Iris pigment epithelial cell (primary cell): ENCODE data around the gene SERPINB7.

Experiments
- DNase-seq: peaks from one replicate; pipeline ENCODE4 v3.0.0-alpha.2; 2011; ENCODE audit warnings: low read depth

SERPINB7 gene

DNA sequence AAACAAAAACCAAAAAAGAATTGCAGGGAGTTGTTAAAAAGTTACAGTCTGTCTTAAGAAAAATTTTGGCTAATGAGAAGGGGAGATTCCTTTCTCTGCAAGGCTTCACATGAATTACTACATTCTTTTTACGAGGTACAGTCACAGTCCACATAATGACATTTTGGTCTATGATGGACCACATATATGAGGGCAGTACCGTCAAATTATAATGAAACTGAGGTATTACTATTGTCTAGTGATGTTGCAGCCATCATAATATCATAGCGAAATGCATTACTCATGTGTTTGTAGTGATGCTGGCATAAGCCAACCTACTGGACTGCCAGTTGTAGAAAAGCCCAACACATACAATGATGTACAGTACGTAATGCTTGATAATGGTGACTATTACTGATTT is 12.5 kb downstream of the SERPINB7 start:
- DNase-seq, result no peak

- DNase-seq, result peak; percentile 90
These were observed 13.4 kb downstream of the SERPINB7 start for GRCh38 chr18:63788447-63789096.

DNA sequence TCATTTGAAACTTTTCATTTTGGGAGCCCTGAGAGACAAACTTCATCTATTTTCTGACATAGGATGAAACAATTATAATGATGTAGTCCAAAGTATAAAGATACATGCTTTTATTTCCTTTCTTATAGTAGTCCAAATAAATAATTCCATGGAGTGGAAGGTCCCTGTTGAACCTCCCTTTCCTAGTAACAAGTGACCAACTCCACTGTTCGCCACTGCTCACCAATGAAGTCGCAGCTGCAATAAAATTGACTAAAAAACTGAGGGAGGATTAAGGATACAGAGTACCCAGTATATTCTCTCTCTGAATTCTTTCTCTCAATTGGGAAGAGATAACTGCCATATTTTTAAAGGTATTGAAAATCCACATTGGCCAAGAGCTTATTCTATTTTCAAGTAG is 14.1 kb downstream of the SERPINB7 start:
- DNase-seq, result no peak

GRCh38 chr18:63795606-63796005 is 20.4 kb downstream of the SERPINB7 start:
- DNase-seq, result no peak

DNA sequence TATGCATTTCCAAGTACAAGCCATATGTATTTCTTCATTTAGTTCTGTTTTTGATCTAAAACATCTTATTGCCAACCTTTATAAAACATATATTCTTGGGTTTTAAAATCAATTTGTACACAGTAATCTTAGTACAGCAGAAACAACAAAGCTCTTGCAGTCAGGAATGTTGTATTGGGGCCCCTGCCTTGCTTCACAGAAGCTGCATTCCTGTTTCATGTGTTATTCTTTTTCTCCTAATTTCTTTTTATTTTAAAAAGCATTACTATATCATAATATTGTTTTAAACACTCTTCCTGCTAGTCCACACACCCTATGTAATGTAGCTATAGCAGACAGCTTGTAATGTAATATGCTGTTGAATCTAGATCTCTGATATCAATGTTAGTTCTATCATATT is 24.0 kb downstream of the SERPINB7 start:
- peak; percentile 9 for DNase-seq

DNA sequence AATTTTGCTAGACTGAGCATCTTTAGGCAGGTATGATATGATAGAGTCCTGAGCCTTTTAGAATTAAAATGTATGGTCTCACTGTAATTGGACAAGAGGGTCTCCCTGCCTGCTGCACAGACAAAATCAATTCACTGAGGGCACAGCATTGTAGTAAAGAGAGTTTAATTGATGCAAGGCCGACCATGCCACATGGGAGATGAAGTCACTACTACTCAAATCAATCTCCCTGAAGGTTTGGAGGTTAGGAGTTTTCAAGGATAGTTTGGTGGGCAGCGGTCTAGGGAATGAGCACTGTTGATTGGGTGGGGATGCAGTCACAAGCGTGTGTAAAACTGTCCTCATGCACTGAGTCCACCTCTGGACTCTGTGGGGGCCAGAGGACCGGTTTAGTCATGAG is 26.1 kb downstream of the SERPINB7 start:
- no peak for DNase-seq

DNA sequence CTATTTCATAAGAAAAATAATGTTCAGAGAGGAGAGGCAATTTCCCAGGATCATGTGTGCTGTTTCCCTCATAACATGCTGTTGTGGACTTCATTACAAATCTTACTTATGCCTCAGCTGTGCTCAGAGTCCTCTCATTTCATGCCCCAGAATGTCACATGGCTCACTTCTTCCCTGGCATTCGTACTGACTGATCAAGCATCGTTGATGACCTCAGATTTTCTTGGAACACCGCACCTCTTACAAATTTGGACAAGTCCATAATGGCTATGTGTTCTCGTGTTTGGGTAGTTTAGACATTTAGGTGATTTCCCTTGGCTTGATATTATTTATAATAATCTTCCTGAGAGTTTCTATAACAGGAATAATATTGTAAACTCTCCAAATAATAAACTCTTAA is 32.9 kb downstream of the SERPINB7 start:
- DNase-seq, result no peak

GRCh38 chr18:63817441-63818051 is 42.3 kb downstream of the SERPINB7 start:
- DNase-seq, result peak; percentile 43

GRCh38 chr18:63818212-63818611 is 43.0 kb downstream of the SERPINB7 start:
- DNase-seq, result no peak

DNA sequence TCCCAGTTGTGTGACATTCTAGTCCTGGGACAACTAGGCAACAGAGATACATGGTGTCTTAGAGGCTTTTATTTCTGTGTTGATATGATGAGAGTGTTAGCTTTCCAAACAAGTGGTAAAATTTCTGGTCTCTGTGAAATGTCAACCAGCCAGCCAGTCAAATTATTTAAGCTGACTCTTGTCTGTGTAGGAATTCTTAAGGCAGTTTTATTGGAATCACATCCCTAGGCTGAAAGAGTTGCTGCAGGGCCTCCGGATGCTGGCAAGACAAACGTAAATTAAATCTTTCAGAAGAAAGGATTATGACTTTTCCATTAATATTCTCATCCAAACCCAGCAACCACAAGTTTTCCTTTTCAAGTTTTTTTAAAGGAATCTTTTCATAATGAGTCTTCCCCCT is 44.6 kb downstream of the SERPINB7 start:
- DNase-seq, result no peak

- DNase-seq, result no peak
These were observed 45.5 kb downstream of the SERPINB7 start for GRCh38 chr18:63820694-63821093.

DNA sequence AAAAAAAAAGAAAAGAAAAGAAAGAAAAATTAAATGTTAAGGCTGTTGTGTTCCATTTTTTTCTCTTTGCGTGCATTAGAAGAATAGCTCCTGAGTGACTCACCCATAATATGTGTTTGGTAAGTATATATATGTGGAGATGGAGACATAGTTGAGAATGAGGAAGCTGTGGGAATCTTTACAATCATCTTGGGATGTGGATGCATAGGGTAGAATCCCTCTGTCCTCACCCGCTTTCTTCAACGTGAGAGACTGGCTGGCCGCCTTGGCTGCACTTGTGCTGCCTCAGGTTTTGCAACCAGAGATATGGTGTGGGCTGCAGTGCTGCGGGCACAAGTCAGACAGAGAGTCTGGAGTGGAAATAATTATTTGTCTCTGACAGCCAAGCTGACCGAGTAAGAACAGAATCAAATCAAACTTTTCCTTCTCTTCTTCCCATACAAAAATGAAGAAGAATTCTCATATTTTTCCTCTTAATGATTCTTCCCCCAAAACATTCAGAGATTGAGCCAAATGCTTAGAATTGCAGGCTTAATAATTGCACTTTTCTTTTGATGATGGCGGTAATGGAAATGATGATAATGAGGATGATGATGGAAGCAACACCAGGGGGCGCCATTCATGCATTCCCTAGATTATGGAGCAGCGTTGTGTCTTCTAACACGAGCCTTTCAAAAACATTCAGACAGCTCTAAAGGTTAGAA is 48.5 kb downstream of the SERPINB7 start:
- DNase-seq, result peak; percentile 9

- no peak for DNase-seq
These were observed 49.0 kb downstream of the SERPINB7 start for GRCh38 chr18:63824220-63824525.

GRCh38 chr18:63828120-63828519 is 52.9 kb downstream of the SERPINB7 start:
- no peak for DNase-seq

DNA sequence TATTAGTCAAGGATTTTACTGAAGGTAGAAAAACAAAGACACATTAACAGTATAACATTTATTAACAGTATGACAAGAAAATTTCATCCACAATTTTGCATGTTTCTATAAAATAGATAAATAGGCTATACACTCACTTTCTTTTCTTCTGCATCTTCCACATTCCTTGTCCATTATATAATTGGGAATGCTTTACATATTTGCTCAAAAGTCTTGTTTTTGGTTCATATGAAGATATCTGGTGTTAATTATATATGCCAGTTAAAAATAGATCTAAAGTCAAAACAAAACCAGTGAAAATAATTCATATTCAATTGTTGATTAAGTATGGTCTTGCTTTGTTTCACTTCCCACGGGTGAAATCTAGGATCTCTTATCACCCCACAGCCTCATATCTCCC is 53.4 kb downstream of the SERPINB7 start:
- no peak for DNase-seq

- no peak for DNase-seq
These were observed 54.7 kb downstream of the SERPINB7 start for GRCh38 chr18:63829886-63830285.

DNA sequence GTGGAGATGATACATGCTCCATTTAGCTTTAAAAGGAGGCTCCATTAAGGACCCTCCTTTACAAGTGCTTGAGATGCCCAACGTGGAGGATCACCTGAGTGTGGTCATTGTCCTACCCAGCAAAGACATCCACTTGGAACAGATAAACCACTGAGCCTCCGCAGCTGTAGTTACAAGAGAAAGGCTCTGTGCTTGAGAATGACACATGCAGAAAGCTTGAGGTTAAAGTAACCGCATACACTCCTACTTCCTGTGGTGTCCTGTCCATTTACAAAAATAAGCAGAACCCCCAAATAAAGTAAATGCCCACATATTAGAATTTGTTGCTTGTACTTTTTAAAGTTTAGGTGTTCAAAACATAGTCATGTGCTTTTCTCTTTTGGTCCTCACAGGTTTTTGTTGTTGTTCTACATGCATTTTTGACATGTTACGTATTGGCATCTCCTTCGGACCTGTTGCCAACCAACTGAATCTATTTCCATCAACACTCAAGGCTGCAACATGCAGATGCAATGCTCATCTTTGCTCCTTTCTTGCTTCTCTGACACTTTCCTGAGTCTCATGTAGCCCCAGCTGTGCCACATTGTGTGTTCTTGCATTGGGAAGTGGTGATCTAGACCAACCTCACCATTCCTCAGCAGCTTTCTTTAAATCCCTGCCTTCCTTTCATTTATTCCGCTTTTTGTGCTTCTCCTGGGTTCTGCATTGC is 56.0 kb downstream of the SERPINB7 start:
- DNase-seq, result peak; percentile 59

- DNase-seq, result no peak
These were observed 57.3 kb downstream of the SERPINB7 start for GRCh38 chr18:63832470-63832869.

- no peak for DNase-seq
These were observed 59.4 kb downstream of the SERPINB7 start for GRCh38 chr18:63834471-63835113.

GRCh38 chr18:63836456-63836855 is 61.2 kb downstream of the SERPINB7 start:
- no peak for DNase-seq

DNA sequence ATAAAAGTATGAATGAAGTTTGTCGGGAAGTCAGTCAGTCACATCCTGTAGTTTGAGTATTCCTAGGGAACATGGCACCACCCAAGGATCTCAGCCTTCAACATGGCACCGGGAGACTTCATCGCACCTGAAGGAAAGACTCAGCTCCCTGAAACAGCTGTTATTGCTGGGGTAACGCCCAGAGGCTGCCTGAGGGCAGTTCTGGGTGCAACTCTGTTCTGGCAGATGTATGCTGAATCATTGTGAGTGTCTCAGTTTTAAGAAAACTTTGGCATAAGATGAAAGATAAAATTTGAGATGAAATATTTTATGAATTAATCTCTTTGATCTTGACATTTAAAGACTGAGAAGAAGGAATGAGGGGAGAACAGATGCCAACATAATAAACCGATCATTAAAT is 62.4 kb downstream of the SERPINB7 start:
- no peak for DNase-seq

- no peak for DNase-seq
These were observed 67.8 kb downstream of the SERPINB7 start for GRCh38 chr18:63843008-63843407.

GRCh38 chr18:63844254-63844653 is 69.0 kb downstream of the SERPINB7 start:
- DNase-seq, result peak; percentile 40
